GM12878 (cell line): ENCODE results near the gene PGA3. TPM values are rescaled to one million over a fixed set of nuclear protein-coding genes. Genes with fewer than 3 reads are reported as not detected.
"Not testable (repeated sequence)": the region's sequence is repeated elsewhere in the genome, so short reads cannot be mapped to it uniquely, and the experiment has no call there.

ENCODE experiments used
- ATAC-seq: fragments of 200-7000 bp; cut with Tn5 transposase; 3 replicates; pipeline ENCODE4 v1.9.1; 2020; ENCODE audit warnings: mild to moderate bottlenecking, moderate library complexity
- BruUV-seq: library from RNA; stranded (reverse); fragments of 400-500 nt; replicated peaks from 2 replicates; lab custom pipeline; 2021; lab: Mats Ljungman, UMichigan
- CTCF ChIA-PET: fragments of 300-600 bp; sonication (Branson Sonifier 250); formaldehyde crosslinking; extraction: SDS; loops from one replicate; lab custom pipeline; 2021; ENCODE audit warnings: inconsistent platforms; lab: Yijun Ruan, JAX
- POLR2A ChIA-PET: fragments of 350-600 bp; formaldehyde crosslinking; extraction: SDS; loops from one replicate; lab custom pipeline; 2021; ENCODE audit warnings: inconsistent platforms; lab: Charles Lee
- RAD21 ChIA-PET: fragments of 300-600 bp; sonication (Branson Sonifier 250); formaldehyde crosslinking; loops from one replicate; lab custom pipeline; 2023; ENCODE audit warnings: antibody characterized with exemption; ENCODE audit not compliant: unreplicated experiment; lab: Charles Lee
- SMC1A ChIA-PET: fragments of 300-600 bp; sonication (Branson Sonifier 250); formaldehyde crosslinking; loops from one replicate; lab custom pipeline; 2023; ENCODE audit not compliant: unreplicated experiment, uncharacterized antibody; lab: Charles Lee
- DNase-seq: peaks from one replicate; pipeline ENCODE4 v3.0.0-alpha.2; 2011; ENCODE audit warnings: low read depth, low spot score
- FAIRE-seq: peaks from 3 replicates; lab custom pipeline; 2011; peaks lifted over from hg19 to GRCh38; lab: Jason Lieb, UNC
- H2AFZ ChIP-seq: 2 replicates; pipeline ENCODE4 v1.6.0; 2011; ENCODE audit warnings: low read depth, low read length, control low read depth; ENCODE audit not compliant: control insufficient read depth
- H3K27ac ChIP-seq: 2 replicates; pipeline ENCODE4 v1.5.1; 2011; ENCODE audit warnings: control low read depth; ENCODE audit not compliant: control insufficient read depth, insufficient read depth
- H3K27me3 ChIP-seq, 2 experiments: replicated peaks in 1 of 2; 2 replicates each; pipeline versions ENCODE4 v1.6.0 to v1.6.1; 2011; ENCODE audit warnings: low read length in 1 of 2; ENCODE audit not compliant: control insufficient read depth in 2 of 2, insufficient read depth in 2 of 2
- H3K36me3 ChIP-seq, 2 experiments: 2 replicates each; pipeline ENCODE4 v1.5.1; 2011; ENCODE audit warnings: low read length in 1 of 2; ENCODE audit not compliant: control insufficient read depth in 2 of 2, insufficient read depth in 2 of 2
- H3K4me1 ChIP-seq: 2 replicates; pipeline ENCODE4 v1.6.1; 2011; ENCODE audit warnings: mild to moderate bottlenecking, low read length, moderate library complexity, mixed read lengths; ENCODE audit not compliant: control insufficient read depth, insufficient read depth
- H3K4me2 ChIP-seq: 2 replicates; pipeline ENCODE4 v1.6.0; 2011; ENCODE audit warnings: control low read depth; ENCODE audit not compliant: control insufficient read depth, insufficient read depth
- H3K4me3 ChIP-seq: fragments of 200-600 bp; sonication (generic); 2 replicates; pipeline ENCODE4 v1.5.1; 2016
- H3K79me2 ChIP-seq: 2 replicates; pipeline ENCODE4 v1.6.0; 2011; ENCODE audit warnings: low read length; ENCODE audit not compliant: control insufficient read depth, insufficient read depth
- H3K9ac ChIP-seq: 2 replicates; pipeline ENCODE4 v1.8.0; 2011; ENCODE audit warnings: low read length, control low read depth, mixed read lengths; ENCODE audit not compliant: control insufficient read depth, insufficient read depth
- H3K9me3 ChIP-seq: replicated peaks from 3 replicates; pipeline ENCODE4 v1.5.1; 2011; ENCODE audit warnings: mild to moderate bottlenecking, low read length; ENCODE audit not compliant: control insufficient read depth, insufficient read depth
- H4K20me1 ChIP-seq: 2 replicates; pipeline ENCODE4 v1.6.0; 2011; ENCODE audit not compliant: control insufficient read depth, insufficient read depth
- WGBS: methylation state at CpG from one replicate; pipeline ENCODE4 v1.1.6; 2016; ENCODE audit warnings: low lambda C conversion rate; ENCODE audit not compliant: insufficient replicate concordance, insufficient coverage; ENCODE audit errors: missing lambda C conversion rate; 5-methylcytosine and 5-hydroxymethylcytosine counted together
- in situ Hi-C: fragments of 300-500 bp; cut with MboI; formaldehyde crosslinking; loops from 9 replicates; pipeline ENCODE4 v1.14.3; 2018; ENCODE audit warnings: mixed read lengths
- intact Hi-C: fragments of 100-400 bp; cut with micrococcal nuclease; formaldehyde crosslinking; loops from one replicate; pipeline ENCODE4 v1.14.2; 2022; ENCODE audit not compliant: unreplicated experiment
- polyA plus RNA-seq, 11 experiments: library from polyadenylated mRNA; depleted of rRNA in 4 of 11; unstranded in 6 of 11; stranded (reverse) in 5 of 11; fragments of >200 nt; fragmentation: Nextera tagmentation in 4 of 11; fragmentation: Illumina TruSeq in 1 of 11; extraction: Ambion mirVana in 4 of 11; extraction: Trizol in 1 of 11; gene quantifications; 1 replicate in 1 of 11; 2 replicates in 10 of 11; pipeline versions ENCODE4 v1.2.1 to v1.2.3, GENCODE V29; 2011 to 2016; ENCODE audit warnings: inconsistent platforms in 2 of 11, missing spikeins in 2 of 11, low read depth in 1 of 11
- total RNA-seq, 4 experiments: library from RNA; depleted of rRNA in 3 of 4; stranded (reverse); fragments of >200 nt in 3 of 4; fragmentation: Illumina TruSeq in 1 of 4; extraction: Trizol in 1 of 4; gene quantifications; 2 replicates each; pipeline versions ENCODE4 v1.2.1 to v1.2.3, GENCODE V29; 2013 to 2021

The PGA3 gene
- total and polyA plus RNA-seq, 10 of the 15 experiments (the other 5 are each of a cell fraction or from before 2014, with no cell fraction given) = not detected

DNA sequence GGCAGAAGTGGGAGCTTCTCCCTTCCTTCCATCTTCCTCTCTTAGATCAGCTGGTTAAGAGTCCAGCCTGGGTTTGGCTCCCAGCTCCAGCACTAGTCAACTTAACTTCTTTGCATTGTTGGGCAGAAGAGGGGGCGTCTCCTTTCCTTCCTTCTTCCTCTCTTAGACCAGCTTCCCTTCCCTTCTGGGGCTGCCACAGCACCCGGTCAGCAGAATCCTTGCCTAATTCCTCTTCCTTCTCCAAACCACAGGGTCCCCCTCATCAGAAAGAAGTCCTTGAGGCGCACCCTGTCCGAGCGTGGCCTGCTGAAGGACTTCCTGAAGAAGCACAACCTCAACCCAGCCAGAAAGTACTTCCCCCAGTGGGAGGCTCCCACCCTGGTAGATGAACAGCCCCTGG, 19.4 kb downstream of the PGA3 start:
- no CpG with 5 or more reads among the region's 5 CpGs for WGBS

DNA sequence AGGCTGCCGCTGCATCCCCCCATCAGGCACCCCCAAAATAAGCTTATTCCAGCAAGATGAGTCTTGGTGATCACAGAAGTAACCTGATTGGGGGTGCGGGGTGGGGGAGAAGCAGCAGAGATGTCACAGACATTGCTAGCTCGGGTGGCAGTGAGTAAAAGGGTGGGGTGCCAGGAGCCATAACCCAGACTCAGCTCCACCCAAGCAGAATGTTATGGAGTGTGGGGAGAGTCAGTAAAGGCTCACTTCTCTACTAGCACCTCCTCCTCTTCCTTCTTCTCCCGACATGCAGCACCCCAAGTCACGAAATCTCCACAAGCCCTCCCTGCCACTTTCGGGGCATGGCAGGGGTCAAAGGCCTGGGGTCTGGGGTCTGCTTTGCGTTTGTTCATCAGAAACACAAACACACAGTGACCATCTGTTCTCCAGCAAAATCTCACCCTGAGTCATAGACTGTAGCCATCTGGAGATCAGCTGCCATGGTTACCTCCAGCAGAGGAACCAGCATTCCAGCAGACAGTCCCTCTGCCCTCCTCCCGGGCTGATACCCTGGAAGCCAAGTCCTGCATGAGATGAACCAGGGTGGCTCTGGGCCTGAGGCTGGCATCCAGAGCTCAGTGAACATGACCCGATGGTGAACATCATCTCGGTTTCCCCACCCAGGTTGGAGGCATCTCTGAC, 23.3 kb downstream of the PGA3 start:
- BruUV-seq, H3K79me2 ChIP-seq, H2AFZ ChIP-seq, H3K27me3 ChIP-seq, in situ Hi-C loops, ATAC-seq, H3K9me3 ChIP-seq, H4K20me1 ChIP-seq, intact Hi-C loops, H3K36me3 ChIP-seq, POLR2A ChIA-PET, H3K9ac ChIP-seq, H3K4me3 ChIP-seq, RAD21 ChIA-PET, CTCF ChIA-PET, DNase-seq, SMC1A ChIA-PET, H3K4me1 ChIP-seq, FAIRE-seq, H3K4me2 ChIP-seq, H3K27ac ChIP-seq: not testable (repeated sequence)
- no CpG with 5 or more reads among the region's 10 CpGs for WGBS

More for the DNA sequence above, 19.4 kb downstream of the PGA3 start:
- ATAC-seq, H4K20me1 ChIP-seq, H3K9me3 ChIP-seq, H3K36me3 ChIP-seq, POLR2A ChIA-PET, CTCF ChIA-PET, RAD21 ChIA-PET, H3K27ac ChIP-seq, intact Hi-C loops, H3K27me3 ChIP-seq, H3K4me2 ChIP-seq, H2AFZ ChIP-seq, in situ Hi-C loops, BruUV-seq, H3K4me1 ChIP-seq, H3K4me3 ChIP-seq, SMC1A ChIA-PET, H3K79me2 ChIP-seq, DNase-seq, FAIRE-seq, H3K9ac ChIP-seq: not testable (repeated sequence)

DNA sequence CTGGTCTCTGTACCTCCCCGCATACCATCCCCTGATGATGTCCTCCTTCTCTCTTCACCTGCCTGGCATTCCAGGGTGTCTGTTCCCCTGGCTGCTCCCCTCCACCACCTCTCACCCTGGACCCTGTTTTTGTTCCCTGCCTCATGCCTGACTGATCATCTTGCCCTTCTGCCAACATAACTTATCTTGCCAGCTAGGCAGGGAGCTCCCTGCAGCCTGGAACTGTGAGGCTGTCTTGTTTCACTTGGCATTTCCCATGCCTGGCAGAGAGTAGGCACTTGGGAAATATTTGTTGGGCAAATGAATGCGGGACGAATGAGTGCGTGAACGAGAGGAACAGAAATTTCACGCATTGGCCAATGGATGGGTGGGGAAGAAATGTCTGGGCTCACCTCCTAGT, 26.1 kb downstream of the PGA3 start:
- POLR2A ChIA-PET, SMC1A ChIA-PET: not testable (repeated sequence)
- no CpG with 5 or more reads among the region's 6 CpGs for WGBS

DNA sequence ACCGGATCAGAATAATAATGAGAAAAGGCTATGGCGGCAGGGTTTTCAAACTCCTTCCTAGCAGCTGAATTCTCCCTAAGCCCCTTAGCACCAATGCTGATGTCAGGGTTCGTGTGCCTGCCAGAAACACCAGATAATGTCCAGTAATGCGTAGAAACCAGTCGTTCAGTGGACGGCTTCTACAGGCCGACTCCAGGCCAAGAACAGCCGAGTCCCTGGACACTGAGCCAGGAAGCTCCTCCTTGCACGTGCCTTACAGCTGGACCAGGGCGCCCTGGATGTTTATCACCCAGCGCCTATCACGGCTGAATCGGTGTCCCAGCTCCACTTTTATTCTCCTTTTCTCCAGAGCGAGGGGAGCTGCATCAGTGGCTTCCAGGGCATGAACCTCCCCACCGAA, 27.7 kb downstream of the PGA3 start:
- POLR2A ChIA-PET, H3K4me1 ChIP-seq, H3K36me3 ChIP-seq, CTCF ChIA-PET, RAD21 ChIA-PET, ATAC-seq, H3K4me3 ChIP-seq, H3K4me2 ChIP-seq, H3K9ac ChIP-seq, H3K79me2 ChIP-seq, intact Hi-C loops, H2AFZ ChIP-seq, DNase-seq, BruUV-seq, SMC1A ChIA-PET, H4K20me1 ChIP-seq, H3K27me3 ChIP-seq, H3K27ac ChIP-seq, H3K9me3 ChIP-seq, FAIRE-seq, in situ Hi-C loops: not testable (repeated sequence)
- WGBS = no CpG with 5 or more reads among the region's 15 CpGs

More for the DNA sequence above, 26.1 kb downstream of the PGA3 start:
- H3K4me2 ChIP-seq, CTCF ChIA-PET, H3K36me3 ChIP-seq, H4K20me1 ChIP-seq, ATAC-seq, H3K27me3 ChIP-seq, RAD21 ChIA-PET, intact Hi-C loops, FAIRE-seq, H2AFZ ChIP-seq, H3K4me1 ChIP-seq, H3K9me3 ChIP-seq, H3K79me2 ChIP-seq, in situ Hi-C loops, H3K4me3 ChIP-seq, H3K27ac ChIP-seq, BruUV-seq, DNase-seq, H3K9ac ChIP-seq: not testable (repeated sequence)
